OCI-LY1 (cell line): ENCODE measurements around the gene RANGAP1.

Experiments
- EZH2 ChIP-seq: fragments of 200-600 bp; sonication (generic), shearing (Covaris generic); IDR thresholded peaks from 2 replicates; pipeline ENCODE4 v1.8.0; 2017; ENCODE audit warnings: borderline replicate concordance, mixed run types, mild to moderate bottlenecking, antibody characterized with exemption, low read length, moderate library complexity, mixed read lengths
- TF ChIP-seq, protein P1 (sequence below): fragments of 200-600 bp; sonication (generic), shearing (Covaris generic); IDR thresholded peaks from 2 replicates; pipeline ENCODE4 v1.5.1; 2017; ENCODE audit warnings: mild to moderate bottlenecking, antibody characterized with exemption, low read length, moderate library complexity, mixed read lengths

DNA sequence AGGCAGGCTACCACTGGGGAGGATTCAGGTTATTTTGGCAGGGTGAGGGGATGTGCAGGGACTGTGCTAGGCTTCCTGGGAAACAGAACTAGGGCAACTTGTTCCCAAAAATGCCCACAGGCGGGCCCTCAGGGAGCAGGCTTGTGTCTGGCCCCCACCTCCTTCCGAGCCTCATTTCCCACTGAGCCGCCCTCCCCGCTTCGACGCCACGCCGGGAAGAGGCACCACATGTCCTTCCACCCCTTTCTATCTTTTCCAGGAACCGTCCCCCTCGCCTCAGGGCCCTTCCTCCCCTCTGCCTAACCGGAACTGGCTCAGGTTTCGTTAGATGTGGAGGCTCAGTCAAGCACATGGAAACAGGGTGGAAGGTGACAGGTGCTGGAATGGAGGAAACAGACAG, 35.9 kb downstream of the RANGAP1 start:
- TF ChIP-seq, protein P1, sequence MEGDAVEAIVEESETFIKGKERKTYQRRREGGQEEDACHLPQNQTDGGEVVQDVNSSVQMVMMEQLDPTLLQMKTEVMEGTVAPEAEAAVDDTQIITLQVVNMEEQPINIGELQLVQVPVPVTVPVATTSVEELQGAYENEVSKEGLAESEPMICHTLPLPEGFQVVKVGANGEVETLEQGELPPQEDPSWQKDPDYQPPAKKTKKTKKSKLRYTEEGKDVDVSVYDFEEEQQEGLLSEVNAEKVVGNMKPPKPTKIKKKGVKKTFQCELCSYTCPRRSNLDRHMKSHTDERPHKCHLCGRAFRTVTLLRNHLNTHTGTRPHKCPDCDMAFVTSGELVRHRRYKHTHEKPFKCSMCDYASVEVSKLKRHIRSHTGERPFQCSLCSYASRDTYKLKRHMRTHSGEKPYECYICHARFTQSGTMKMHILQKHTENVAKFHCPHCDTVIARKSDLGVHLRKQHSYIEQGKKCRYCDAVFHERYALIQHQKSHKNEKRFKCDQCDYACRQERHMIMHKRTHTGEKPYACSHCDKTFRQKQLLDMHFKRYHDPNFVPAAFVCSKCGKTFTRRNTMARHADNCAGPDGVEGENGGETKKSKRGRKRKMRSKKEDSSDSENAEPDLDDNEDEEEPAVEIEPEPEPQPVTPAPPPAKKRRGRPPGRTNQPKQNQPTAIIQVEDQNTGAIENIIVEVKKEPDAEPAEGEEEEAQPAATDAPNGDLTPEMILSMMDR = no peak
- TF ChIP-seq EZH2 = no peak
